ENCODE results near the gene TNRC6C. TPM values are rescaled to one million over a fixed set of nuclear protein-coding genes. Genes with fewer than 3 reads are reported as not detected.

The TNRC6C gene
- total RNA-seq, 2 experiments from 2014 or later = 19.6 to 20.3 TPM

DNA sequence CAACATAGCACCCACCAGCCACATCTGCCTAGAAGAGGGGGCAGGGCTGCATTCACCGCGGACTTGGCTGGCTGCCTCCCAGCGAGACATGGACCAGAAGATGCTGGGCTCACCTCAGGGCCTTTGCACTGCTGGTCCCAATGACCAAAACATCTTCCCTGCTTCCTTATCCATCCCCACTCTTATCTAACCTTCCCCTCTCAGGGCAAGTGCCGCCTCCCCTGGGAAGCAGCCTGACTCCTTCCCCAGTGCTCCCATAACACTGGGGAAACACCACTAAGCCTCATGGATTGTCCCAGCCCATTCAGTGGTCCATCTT, 164.4 kb downstream of the TNRC6C start:
- intact Hi-C loops (cut with DNase I, micrococcal nuclease) = loop anchor here in 1 of 2 experiments (10.0 kb wide), 1 partner anchor 668 kb away; no protein-coding TSS in a partner anchor
- POLR2A ChIA-PET = no interaction called here
- peaks cover 55% of the 10 kb centered on the region for H3K36me3 Mint-ChIP-seq (ENCODE audit: low read depth)
- H3K9me3 Mint-ChIP-seq (ENCODE audit: low read depth) = no peaks in the 10 kb centered on the region
- H3K27ac Mint-ChIP-seq = peak overlapping the region; percentile 42
- ATAC-seq = no peak
- CTCF ChIA-PET = interaction anchor here (1.4 to 2.8 kb wide), 2 partner anchors 10 to 12 kb away, joined by 3 to 20 read pairs; no protein-coding TSS in a partner anchor
- peak overlapping the region; percentile 66 for H3K4me3 Mint-ChIP-seq
- H3K4me1 Mint-ChIP-seq = peaks cover 63% of the 10 kb centered on the region
- H3K27me3 Mint-ChIP-seq = no peaks in the 10 kb centered on the region
- DNase-seq = peak; percentile 47

DNA sequence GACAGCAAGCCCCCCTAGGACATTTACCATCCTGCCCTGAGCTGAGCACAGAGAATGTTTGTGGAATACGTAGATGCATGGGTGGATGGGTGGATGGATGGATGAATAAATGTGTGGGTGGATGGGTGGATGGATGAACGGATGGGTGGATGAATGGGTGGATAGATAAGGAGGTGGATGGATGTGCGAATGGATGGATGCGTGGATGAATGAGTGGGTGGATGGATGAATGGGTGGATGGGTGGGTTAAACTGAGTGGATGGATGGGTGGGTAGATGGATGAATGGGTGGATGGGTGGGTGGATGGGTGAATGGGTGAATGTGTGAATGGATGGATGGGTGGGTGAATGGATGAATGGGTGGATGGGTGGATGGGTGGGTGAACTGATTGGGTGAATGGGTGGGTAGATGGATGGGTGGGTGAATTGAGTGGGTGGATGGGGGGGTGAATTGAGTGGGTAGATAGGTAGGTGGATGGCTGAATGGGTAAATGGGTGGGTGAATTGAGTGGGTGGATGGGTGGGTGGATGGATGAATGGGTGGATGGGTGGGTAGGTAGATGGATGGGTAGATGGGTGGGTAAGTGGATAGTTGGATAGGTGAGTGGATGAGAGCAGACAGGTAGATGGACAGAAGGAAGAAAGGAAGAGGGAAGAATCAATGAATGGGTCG, 164.9 kb downstream of the TNRC6C start:
- POLR2A ChIA-PET = no interaction called here
- H3K9me3 Mint-ChIP-seq (ENCODE audit: low read depth) = no peaks in the 10 kb centered on the region
- intact Hi-C loops (cut with DNase I, micrococcal nuclease) = loop anchor here in 1 of 2 experiments (10.0 kb wide), 1 partner anchor 669 kb away; no protein-coding TSS in a partner anchor
- H3K36me3 Mint-ChIP-seq (ENCODE audit: low read depth) = peaks cover 53% of the 10 kb centered on the region
- H3K27ac Mint-ChIP-seq = peak overlapping the region; percentile 55
- no peaks in the 10 kb centered on the region for H3K27me3 Mint-ChIP-seq
- CTCF ChIA-PET = interaction anchor here (2.8 kb wide), 1 partner anchor 12 kb away, joined by 20 read pairs; no protein-coding TSS in a partner anchor
- DNase-seq = no peak
- no peak for ATAC-seq
- H3K4me1 Mint-ChIP-seq = peaks cover 60% of the 10 kb centered on the region
- H3K4me3 Mint-ChIP-seq = peak overlapping the region; percentile 94

DNA sequence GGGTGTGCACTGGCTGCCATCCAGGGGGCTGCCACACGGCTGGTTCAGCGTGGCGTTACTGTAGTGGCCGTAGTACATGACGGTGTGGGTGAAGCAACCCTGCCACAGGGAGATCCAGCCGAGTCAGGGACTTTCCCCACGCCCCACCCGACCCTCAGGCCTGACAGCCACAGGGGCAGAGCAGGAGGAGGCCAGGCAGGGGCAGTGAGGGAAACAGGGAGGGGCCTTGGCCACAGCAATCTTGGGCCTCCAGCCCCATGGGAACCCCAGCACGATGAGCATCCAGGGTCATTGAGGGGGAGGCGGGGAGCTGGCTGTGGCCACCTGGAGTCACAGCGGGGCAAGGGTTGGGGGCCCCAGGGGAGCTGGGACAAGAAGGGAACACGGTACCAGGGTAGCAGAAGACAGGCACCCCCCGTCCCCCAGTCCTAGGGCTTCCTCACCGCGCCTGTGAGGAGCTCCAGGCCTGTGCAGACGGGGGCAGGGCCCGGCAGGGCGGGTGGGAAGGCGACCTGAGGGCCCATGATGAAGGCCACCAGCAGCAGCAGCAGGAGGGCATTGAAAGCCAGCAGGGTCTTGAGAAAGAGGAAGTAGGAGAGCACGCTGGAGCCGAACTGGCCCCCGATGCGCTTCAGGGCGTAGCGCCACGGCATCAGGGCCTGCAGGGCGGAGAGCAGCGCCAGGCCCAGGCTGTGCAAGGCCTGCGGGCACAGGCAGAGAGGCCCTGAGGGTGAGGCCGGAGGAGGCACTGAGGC, 165.8 kb downstream of the TNRC6C start:
- Mint-ChIP-seq H3K9me3 (ENCODE audit: low read depth) (no peaks in the 10 kb centered on the region), H3K27me3 (no peaks in the 10 kb centered on the region), H3K4me3 (peak overlapping the region; percentile 94), H3K36me3 (ENCODE audit: low read depth) (peaks cover 51% of the 10 kb centered on the region), H3K27ac (peak overlapping the region; percentile 55), H3K4me1 (peaks cover 63% of the 10 kb centered on the region)
- DNase-seq (peak; percentile 34), ATAC-seq (no peak)
- intact Hi-C loops (cut with DNase I, micrococcal nuclease) = loop anchor here in 1 of 2 experiments (1.0 to 10.0 kb wide), 2 partner anchors 8 to 669 kb away; no protein-coding TSS in a partner anchor
- ChIA-PET CTCF (interaction anchor here (1.3 kb wide), 1 partner anchor 10 kb away, joined by 8 read pairs; no protein-coding TSS in a partner anchor), POLR2A (interaction anchor here (0.6 to 1.4 kb wide), 5 partner anchors 8 to 617 kb away, joined by 3 to 5 read pairs (median 3); no protein-coding TSS in a partner anchor)

DNA sequence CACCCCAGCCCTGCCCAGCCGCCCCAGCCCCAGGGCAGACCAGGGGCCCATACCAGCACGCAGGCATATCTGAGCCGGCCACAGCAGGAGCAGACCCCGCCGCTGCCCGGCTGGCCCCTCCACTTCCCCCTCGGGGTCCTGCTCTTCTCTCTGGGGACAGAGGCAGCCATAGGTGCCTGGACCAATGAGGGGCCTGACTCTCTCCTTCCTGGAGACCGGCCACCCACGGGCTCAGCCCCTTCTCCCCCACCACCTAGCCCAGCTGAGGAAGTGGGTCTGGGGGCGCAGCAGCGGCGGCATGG, 166.3 kb downstream of the TNRC6C start:
- DNase-seq (no peak), ATAC-seq (no peak)
- peak overlapping the region; percentile 58 for H3K27ac Mint-ChIP-seq
- H3K27me3 Mint-ChIP-seq = no peaks in the 10 kb centered on the region
- H3K36me3 Mint-ChIP-seq (ENCODE audit: low read depth) = peaks cover 50% of the 10 kb centered on the region
- peak overlapping the region; percentile 94 for H3K4me3 Mint-ChIP-seq
- CTCF ChIA-PET = interaction anchor here (0.6 to 2.1 kb wide), 3 partner anchors 10 to 238 kb away, joined by 3 to 9 read pairs (median 8); no protein-coding TSS in a partner anchor
- H3K4me1 Mint-ChIP-seq = peaks cover 68% of the 10 kb centered on the region
- POLR2A ChIA-PET = interaction anchor here (0.6 to 1.4 kb wide), 6 partner anchors 9 to 617 kb away, joined by 3 to 9 read pairs (median 4); no protein-coding TSS in a partner anchor
- intact Hi-C loops (cut with DNase I, micrococcal nuclease) = loop anchor here (1.0 to 10.0 kb wide), 3 partner anchors 8 to 670 kb away; no protein-coding TSS in a partner anchor
- H3K9me3 Mint-ChIP-seq (ENCODE audit: low read depth) = no peaks in the 10 kb centered on the region

DNA sequence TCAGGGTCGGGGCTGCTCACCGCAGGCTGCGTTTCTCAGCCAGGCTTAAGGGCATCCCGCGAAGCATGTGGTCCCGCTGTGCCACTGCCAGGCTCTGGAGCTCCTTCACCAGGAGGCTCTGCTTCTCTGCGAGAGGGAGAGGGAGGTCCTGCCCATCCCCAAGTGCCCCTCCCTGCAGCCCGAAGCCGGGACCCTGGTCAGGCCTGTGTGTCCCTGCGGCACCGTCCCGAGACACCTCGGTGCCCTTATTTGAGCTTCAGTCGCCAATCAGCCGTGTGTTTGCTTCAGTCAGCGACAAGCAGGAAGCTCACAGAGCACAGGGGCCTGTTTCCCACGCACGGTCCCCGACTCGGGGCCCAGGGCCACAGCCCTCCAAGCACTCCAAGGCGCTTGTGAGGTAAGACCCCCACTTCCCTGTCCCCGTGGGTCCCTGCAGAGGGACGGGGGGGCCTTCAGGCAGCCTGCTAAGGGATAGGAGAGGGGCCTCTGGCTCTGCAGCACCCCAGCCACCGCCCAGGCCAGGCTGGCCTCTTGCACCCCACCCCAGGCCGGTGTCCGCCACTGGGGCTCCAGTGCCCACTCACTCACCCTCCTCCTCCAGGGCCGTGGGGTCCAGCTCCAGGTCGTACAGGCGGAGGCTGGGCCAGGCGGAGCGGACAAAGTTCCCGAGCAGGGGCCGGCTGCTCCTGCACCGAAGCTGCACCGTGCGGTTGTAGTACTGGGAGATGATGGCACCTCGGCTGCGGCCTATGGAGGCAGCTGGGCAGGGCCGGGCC, 166.8 kb downstream of the TNRC6C start:
- peaks cover 50% of the 10 kb centered on the region for H3K36me3 Mint-ChIP-seq (ENCODE audit: low read depth)
- intact Hi-C loops (cut with DNase I, micrococcal nuclease) = loop anchor here (5.0 to 10.0 kb wide), 2 partner anchors 663 to 671 kb away; no protein-coding TSS in a partner anchor
- H3K4me1 Mint-ChIP-seq = peaks cover 72% of the 10 kb centered on the region
- peak overlapping the region; percentile 58 for H3K27ac Mint-ChIP-seq
- ChIA-PET POLR2A (interaction anchor here (0.6 to 1.4 kb wide), 7 partner anchors 9 to 618 kb away, joined by 3 to 9 read pairs (median 3); no protein-coding TSS in a partner anchor), CTCF (interaction anchor here (0.6 to 2.1 kb wide), 4 partner anchors 9 to 237 kb away, joined by 3 to 9 read pairs (median 7); no protein-coding TSS in a partner anchor)
- ATAC-seq (no peak), DNase-seq (peak; percentile 63)
- H3K9me3 Mint-ChIP-seq (ENCODE audit: low read depth) = no peaks in the 10 kb centered on the region
- H3K27me3 Mint-ChIP-seq = no peaks in the 10 kb centered on the region
- peak overlapping the region; percentile 94 for H3K4me3 Mint-ChIP-seq

DNA sequence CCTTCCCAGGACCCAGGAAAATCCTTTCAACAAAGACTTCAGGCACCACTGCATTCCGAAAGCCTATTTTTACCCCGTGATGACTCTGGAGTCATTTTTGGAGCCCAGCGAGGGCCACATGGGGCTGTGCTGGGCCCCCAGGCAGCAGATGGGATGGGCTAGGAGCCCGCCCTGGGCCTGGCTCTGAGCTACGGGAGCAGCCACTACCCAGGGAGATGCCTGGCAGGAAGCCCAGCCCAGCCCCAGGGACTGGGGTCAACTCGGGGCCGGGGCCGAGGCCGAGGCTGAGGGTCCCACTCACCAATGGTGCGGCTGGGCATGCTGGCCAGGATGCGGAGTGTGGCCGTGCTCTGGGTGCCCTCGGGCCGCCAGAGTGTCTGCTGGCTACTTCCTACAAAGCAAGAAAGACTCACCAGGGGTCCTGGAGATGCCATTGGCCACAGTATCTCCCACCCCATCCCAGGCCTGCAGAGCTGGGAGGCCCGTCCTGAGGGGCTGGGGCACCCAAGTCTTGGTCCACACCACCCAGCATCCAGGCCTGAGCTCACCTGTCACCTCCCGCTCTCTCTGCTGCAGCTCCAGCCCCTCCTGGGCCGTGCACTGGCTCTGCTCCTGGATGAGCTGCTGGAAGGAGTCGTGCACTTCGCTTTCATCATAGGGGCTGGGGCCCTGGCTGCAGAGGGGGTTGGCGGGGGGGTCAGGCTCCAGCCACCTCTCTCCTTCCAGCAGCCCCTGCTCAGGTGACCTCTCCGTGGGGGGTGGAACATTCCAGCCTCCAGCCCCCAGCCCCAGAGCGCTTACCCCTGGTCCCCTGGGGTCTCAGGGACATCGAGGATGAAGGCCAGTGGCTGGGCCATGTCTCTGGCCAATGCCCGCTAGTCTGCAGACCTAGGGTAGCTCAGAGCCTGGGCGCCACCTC, 167.7 kb downstream of the TNRC6C start:
- Mint-ChIP-seq H3K4me1 (peaks cover 64% of the 10 kb centered on the region), H3K27ac (peak overlapping the region; percentile 79), H3K27me3 (no peaks in the 10 kb centered on the region), H3K9me3 (ENCODE audit: low read depth) (no peaks in the 10 kb centered on the region), H3K4me3 (peak overlapping the region; percentile 94), H3K36me3 (ENCODE audit: low read depth) (peaks cover 48% of the 10 kb centered on the region)
- ChIA-PET POLR2A (interaction anchor here (1.0 to 1.4 kb wide), 2 partner anchors 8 to 14 kb away, joined by 3 read pairs; no protein-coding TSS in a partner anchor), CTCF (interaction anchor here (0.6 to 2.5 kb wide), 5 partner anchors 11 to 1686 kb away, joined by 3 to 13 read pairs (median 6); no protein-coding TSS in a partner anchor)
- intact Hi-C loops (cut with DNase I, micrococcal nuclease) = loop anchor here (5.0 to 10.0 kb wide), 2 partner anchors 664 to 671 kb away; no protein-coding TSS in a partner anchor
- DNase-seq (peak; percentile 31), ATAC-seq (no peak)

DNA sequence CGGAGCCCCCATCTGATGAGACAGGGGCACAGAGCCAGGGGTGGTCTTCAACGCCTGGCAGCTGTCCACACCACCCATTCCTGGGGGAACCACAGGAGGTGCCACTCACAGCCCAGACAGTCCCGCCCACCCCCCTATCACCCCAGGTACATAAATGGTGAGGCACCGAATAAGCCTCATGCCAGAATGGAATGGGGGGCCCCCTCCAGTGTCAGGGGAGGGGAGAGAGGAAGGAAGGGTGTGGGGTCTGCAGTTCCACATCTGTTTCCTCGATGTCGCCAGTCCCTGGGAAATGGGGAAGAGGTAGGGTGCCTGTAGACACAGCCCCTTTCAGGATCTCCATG, 168.4 kb downstream of the TNRC6C start:
- Mint-ChIP-seq H3K9me3 (ENCODE audit: low read depth) (no peaks in the 10 kb centered on the region), H3K36me3 (ENCODE audit: low read depth) (peaks cover 42% of the 10 kb centered on the region), H3K4me1 (peaks cover 58% of the 10 kb centered on the region), H3K27ac (peak overlapping the region; percentile 79), H3K27me3 (no peaks in the 10 kb centered on the region), H3K4me3 (peak overlapping the region; percentile 94)
- intact Hi-C loops (cut with DNase I, micrococcal nuclease) = loop anchor here (5.0 to 10.0 kb wide), 2 partner anchors 665 to 672 kb away; no protein-coding TSS in a partner anchor
- no peak for DNase-seq
- no peak for ATAC-seq
- CTCF ChIA-PET = interaction anchor here (1.2 to 2.5 kb wide), 3 partner anchors 10 to 14 kb away, joined by 6 to 13 read pairs (median 9); no protein-coding TSS in a partner anchor
- POLR2A ChIA-PET = interaction anchor here (0.7 kb wide), 1 partner anchor 14 kb away, joined by 4 read pairs; no protein-coding TSS in a partner anchor

DNA sequence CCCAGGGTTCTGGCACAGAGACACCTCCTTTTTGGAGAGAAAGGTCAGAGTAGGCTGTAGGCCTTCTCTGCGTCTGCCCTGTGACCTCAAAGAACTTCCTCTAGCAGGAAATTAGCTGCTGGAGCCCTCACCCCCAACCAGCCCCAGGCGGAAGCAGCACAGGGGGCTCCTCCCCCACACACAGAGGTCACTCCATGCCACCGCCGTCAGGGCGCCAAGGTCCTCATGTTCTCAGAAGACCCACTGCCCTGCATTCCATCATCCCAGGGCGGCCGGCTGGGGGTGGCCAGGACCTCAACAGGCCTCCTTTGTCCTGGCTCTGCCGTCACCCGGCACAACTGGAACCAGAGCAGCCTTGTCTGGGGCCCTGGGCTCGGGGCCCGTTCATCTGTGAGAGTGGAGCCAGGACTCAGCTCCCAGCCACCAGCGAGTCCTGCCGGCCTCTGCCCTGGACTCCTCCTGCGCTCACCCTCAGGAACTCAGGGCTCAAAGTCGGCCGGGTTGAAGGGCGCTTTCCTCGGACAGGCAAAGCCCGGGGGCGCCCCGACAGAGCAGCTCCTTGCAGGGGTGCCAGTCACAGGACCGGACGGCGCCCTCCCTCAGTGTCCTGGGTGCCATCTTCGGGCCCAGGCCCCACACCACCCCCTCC, 168.9 kb downstream of the TNRC6C start:
- H3K36me3 Mint-ChIP-seq (ENCODE audit: low read depth) = peaks cover 41% of the 10 kb centered on the region

DNA sequence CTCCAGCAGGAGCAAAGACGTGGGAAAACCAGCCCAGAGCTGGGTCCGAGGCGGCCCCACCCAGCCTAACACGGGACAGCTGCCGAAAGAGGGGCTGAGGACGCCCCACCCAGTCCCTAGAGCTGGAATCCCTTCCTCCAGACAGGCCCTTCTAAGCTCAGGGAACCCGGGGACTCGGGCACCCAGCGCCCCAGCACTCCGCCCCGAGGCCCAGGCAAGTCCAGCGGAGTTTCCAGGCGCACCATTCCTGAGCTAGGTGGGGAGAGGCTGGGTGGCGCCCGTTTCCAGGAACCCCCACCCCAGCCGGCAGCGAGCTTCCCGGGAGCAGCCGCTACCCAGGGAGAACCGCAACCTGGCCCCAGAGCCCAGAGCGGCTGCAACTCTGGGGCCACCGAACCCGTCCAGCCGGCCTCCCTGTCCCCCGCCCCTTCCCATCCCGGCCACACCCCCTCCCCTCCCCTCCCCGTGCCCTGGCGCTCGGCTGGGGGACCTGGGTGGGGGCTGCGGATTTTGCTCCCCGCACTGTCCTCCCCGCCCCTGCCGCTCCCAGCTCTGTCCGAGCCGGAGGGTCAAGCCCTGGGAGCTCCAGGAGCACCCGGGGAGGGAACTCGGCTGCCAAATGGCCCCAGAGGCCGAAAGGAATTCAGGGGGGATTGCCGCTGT, 169.5 kb downstream of the TNRC6C start:
- peak; percentile 39 for DNase-seq
- Mint-ChIP-seq H3K27ac (peak overlapping the region; percentile 79), H3K36me3 (ENCODE audit: low read depth) (peaks cover 40% of the 10 kb centered on the region), H3K9me3 (ENCODE audit: low read depth) (no peaks in the 10 kb centered on the region), H3K27me3 (no peaks in the 10 kb centered on the region), H3K4me3 (peak overlapping the region; percentile 94), H3K4me1 (peaks cover 52% of the 10 kb centered on the region)
- ChIA-PET CTCF (interaction anchor here (0.9 to 2.5 kb wide), 5 partner anchors 9 to 48 kb away, joined by 3 to 13 read pairs (median 4); no protein-coding TSS in a partner anchor), POLR2A (interaction anchor here (1.2 to 1.4 kb wide), 2 partner anchors 8 to 43 kb away, joined by 3 read pairs; no protein-coding TSS in a partner anchor)
- ATAC-seq = no peak
- intact Hi-C loops (cut with DNase I, micrococcal nuclease) = loop anchor here (1.0 to 10.0 kb wide), 5 partner anchors 12 to 673 kb away; partner anchors contain the start of genes SYNGR2 (in 1 of the 2) and TNRC6C (in 1 of the 2)

More for the DNA sequence above, 168.9 kb downstream of the TNRC6C start:
- H3K4me1 Mint-ChIP-seq = peaks cover 53% of the 10 kb centered on the region
- peak overlapping the region; percentile 94 for H3K4me3 Mint-ChIP-seq
- ChIA-PET CTCF (interaction anchor here (0.9 to 2.5 kb wide), 4 partner anchors 10 to 14 kb away, joined by 3 to 13 read pairs (median 5); no protein-coding TSS in a partner anchor), POLR2A (interaction anchor here (0.5 to 1.4 kb wide), 4 partner anchors 9 to 44 kb away, joined by 3 to 4 read pairs (median 3); no protein-coding TSS in a partner anchor)
- ATAC-seq (peak; percentile 27), DNase-seq (peak; percentile 80)
- intact Hi-C loops (cut with DNase I, micrococcal nuclease) = loop anchor here (5.0 to 10.0 kb wide), 2 partner anchors 665 to 673 kb away; no protein-coding TSS in a partner anchor
- H3K9me3 Mint-ChIP-seq (ENCODE audit: low read depth) = no peaks in the 10 kb centered on the region
- H3K27ac Mint-ChIP-seq = peak overlapping the region; percentile 79
- no peaks in the 10 kb centered on the region for H3K27me3 Mint-ChIP-seq

Measured in activated CD4-positive, alpha-beta T cell treated with anti-CD3 and anti-CD28 coated beads for 36 hours (primary cell).